Measurements from ENCODE around the gene KLK15.

The KLK15 gene

DNA sequence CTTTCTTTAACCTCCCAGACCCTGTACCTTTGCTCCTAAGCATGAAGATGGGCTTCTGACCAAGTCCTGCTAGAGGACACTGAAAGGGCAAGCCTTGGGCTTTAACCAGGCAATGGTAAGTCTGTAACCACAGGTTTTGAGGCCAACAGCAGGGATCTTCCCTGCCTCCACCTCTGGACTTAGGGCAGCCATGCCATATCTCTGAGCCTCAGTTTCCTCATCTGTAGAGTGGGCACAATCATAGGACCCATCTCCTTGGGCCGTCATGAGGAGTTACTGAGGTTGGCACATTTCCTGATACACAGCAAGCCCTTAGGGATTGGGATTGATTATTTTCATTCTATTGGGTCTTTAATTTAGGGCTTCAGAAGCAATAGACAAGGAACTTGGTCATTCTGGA lies 24.5 kb downstream of the KLK15 start:
- H3K4me3 ChIP-seq (ENCODE audit: low read depth, low read length): no peak overlapping the region
- DNase-seq (ENCODE audit: low read depth): no peak
- TF ChIP-seq, protein P1, sequence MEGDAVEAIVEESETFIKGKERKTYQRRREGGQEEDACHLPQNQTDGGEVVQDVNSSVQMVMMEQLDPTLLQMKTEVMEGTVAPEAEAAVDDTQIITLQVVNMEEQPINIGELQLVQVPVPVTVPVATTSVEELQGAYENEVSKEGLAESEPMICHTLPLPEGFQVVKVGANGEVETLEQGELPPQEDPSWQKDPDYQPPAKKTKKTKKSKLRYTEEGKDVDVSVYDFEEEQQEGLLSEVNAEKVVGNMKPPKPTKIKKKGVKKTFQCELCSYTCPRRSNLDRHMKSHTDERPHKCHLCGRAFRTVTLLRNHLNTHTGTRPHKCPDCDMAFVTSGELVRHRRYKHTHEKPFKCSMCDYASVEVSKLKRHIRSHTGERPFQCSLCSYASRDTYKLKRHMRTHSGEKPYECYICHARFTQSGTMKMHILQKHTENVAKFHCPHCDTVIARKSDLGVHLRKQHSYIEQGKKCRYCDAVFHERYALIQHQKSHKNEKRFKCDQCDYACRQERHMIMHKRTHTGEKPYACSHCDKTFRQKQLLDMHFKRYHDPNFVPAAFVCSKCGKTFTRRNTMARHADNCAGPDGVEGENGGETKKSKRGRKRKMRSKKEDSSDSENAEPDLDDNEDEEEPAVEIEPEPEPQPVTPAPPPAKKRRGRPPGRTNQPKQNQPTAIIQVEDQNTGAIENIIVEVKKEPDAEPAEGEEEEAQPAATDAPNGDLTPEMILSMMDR (IDR thresholded peaks at IDR 0.05; ENCODE audit: control insufficient read depth, extremely low read depth, insufficient read depth): no peak

DNA sequence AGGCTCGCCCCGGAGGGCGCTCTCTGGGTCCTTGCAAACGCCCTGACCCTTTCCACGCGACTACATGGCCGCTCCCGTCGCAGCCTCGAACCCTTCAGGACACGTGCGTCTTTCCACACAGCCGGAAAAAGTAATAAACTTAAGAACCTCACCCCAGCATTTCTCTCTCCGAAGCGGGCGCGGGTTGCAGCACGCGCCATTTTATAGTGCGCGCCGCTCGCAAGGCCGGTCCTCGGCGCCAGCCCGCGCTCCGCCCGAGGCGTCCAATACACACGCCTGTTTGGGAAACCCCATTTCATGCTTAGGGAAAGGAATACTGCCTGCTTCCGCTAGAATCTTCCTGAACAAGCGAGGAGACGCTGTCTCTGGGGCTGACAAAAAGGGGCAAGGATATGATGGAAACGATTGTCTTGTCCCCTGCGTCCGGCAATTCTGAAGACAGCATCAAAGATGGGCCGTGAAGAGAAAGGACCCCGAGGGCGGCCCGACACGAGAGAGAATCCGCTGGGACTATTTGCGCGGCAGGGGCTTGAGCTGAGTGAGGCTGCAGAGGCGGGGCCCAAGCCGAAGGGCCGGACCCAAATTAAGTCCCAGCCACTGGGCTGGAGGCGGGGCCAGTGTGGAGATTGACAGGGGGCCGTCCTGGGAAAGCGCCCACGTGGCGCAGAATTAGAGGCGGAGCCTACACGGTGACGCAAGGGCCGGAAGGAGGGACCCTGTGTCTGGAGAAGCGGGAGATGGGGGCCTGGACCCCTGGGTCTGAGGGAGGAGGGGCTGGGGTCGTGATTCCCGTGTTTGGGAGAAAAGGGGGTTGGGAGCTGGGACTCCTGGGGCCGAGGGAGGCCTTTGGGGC lies 28.7 kb downstream of the KLK15 start:
- peak; percentile 96 for DNase-seq (ENCODE audit: low read depth)
- TF ChIP-seq, protein P1 (IDR thresholded peaks at IDR 0.05; ENCODE audit: control insufficient read depth, extremely low read depth, insufficient read depth): no peak

DNA sequence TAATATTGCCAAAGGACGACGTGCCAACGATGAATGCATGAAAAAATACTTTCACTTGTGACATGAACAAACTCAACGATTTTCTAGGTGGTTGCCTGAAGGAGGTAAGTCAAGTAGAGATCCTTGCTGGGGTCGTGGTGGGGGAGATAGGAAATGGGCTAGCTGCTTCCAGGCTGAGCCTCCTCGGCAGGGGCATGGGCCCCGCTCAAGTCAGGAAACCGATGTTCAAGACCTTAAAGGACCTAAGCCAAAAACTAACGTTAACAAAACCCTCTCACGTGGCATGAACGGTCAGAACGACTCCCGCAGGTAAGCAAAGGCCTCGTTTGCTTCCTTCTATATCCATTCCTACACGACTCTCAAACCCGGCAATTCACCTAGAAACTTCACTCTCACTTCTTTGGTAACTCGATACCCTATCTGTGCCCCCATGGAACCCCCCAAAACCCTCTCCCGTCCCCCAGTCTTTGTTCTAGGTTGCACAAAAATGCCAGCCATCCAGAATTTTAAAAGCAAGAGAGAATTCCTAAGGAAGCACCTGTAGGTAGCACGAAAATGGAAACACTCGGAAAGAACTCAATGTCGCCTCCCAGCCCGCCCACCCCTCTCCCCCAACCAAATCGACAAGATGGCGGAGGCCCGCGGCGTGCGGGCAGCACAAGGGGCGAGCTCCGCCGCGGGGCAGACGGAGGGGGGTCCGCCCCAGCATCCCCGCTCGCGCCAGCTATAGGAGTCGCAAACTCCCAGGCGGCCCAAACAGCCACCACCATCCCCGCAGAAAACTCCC lies 29.5 kb downstream of the KLK15 start:
- no peak for DNase-seq (ENCODE audit: low read depth)
- TF ChIP-seq, protein P1 (IDR thresholded peaks at IDR 0.05; ENCODE audit: control insufficient read depth, extremely low read depth, insufficient read depth): no peak
- H3K4me3 ChIP-seq (ENCODE audit: low read depth, low read length): peak overlapping the region; percentile 100

More for the DNA sequence above, 28.7 kb downstream of the KLK15 start:
- H3K4me3 ChIP-seq (ENCODE audit: low read depth, low read length): peak overlapping the region; percentile 100

DNA sequence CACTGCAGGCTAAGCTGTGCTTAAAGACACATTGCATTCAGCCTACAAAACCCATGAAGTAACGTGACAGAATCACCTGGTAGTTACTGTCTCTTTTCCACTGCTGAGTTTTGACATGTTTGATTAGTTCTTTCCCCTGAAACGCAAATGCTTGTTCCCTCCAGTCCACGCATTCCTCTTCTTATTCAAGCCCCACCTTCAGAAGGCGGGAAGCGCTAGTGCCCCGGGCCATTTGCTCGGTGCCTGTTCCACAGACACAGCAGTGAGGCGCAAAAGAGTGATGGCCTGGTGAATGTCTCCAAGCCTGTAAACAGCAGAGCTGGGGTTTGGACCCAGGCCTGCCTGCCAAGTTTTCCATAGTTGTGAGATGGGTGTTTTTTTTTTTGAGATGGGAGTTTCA lies 32.3 kb downstream of the KLK15 start:
- no peak for DNase-seq (ENCODE audit: low read depth)
- H3K4me3 ChIP-seq (ENCODE audit: low read depth, low read length): peak overlapping the region; percentile 19; the same call in 1 of the 2 replicates

DNA sequence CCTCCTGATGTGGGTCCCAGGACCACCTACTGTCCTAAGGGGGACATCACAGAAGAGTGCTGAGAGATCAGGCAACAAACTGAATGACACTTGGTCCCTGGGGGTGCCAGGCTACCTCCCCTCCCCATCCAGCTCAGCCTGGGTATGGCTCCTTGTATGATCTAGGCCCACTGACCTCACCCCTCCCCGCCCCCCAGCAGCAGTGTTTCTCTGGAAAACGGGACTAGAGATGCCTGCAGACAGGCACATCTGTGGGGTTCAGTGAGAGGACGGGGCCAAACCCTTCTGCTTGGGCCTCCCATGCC lies 33.9 kb downstream of the KLK15 start:
- TF ChIP-seq, protein P1 (IDR thresholded peaks at IDR 0.05; ENCODE audit: control insufficient read depth, extremely low read depth, insufficient read depth): no peak
- H3K4me3 ChIP-seq (ENCODE audit: low read depth, low read length): no peak overlapping the region
- DNase-seq (ENCODE audit: low read depth): no peak

More for the DNA sequence above, 32.3 kb downstream of the KLK15 start:
- TF ChIP-seq, protein P1 (IDR thresholded peaks at IDR 0.05; ENCODE audit: control insufficient read depth, extremely low read depth, insufficient read depth): no peak

DNA sequence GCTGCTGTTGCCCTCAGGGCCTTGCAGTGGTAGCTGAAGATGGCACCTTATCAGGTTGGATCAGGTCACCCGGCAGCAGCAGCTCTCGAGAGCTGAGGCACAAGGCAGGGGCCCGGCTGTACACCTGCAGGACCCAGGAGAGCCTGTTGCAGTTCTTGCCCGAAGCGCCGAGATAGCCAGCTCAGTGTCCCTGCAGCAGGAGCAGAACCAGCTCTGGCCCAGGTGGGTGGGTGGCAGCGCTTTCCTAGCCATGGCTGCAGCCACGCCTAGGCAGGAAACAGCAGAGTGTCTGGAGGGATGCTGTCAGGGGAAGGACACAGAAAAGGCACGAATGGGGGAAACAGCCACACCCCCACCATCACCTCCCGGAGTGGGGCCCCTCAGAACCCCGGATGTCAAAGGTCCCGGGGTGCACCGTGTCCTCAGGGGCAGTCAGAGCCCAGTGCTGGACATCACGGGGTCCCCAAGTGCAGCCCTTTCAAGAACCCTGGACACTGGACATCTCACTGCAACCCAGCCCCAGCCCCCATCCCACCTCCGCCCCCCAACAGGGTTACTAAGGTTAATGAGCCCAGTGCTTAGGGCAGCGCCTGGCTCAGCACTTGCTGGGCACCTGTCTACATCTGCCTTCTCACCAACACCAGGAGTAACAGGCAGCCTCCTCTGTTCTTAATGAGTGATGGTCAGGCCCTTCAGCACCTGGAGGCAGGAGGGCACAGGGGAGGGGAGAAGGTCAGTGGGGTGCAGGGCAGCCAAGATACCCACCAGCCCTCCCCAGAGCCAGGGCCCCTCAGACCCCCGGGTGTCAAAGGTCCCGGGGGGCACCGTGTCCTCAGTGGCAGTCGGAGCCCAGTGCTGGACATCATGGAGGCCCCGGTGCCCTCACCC lies 34.5 kb downstream of the KLK15 start:
- TF ChIP-seq, protein P1 (IDR thresholded peaks at IDR 0.05; ENCODE audit: control insufficient read depth, extremely low read depth, insufficient read depth): no peak
- no peak overlapping the region for H3K4me3 ChIP-seq (ENCODE audit: low read depth, low read length)
- DNase-seq (ENCODE audit: low read depth): no peak
